HG03097 (cell line): Measurements from ENCODE around the gene MSANTD2.

Source experiments
- ATAC-seq: cut with Tn5 transposase; IDR thresholded peaks from one replicate; pipeline ENCODE4 v1.9.1; 2021; ENCODE audit not compliant: unreplicated experiment, low FRiP score

The MSANTD2 gene

DNA sequence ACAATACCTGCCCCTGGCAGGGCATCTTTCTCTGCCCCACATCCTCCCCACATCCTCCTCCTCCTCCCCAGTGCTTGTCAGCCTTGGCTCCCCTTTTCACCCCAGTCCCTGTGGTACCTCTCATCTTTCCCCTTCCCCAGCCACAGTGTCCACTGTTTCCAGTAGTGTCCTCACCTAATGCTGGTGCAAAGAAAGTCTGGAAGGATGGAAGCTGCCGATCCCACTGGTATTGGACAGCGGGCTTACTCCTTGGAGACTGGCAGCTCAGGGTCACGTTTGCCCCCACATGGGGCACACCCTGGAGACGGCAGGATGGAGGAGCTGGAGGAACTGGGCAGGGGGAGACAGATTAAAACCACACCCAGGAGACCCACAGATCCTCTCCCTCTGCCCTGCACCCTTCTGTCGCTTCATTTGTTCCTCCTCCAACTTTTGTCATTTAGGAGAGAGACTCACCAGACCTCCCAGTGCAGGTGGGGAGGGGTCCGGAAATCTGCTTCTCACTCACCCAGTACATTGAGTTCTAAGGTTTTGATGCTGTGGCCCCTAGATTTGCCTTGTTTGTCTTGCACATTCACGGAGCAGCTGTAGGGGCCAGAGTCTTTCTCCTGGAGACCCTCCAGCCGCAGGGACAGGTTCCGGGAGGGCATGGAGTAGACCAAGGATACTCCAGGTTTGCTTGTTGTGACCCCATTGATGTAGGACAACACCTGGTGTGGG, 44.0 kb downstream of the MSANTD2 start:
- no peak for ATAC-seq

GRCh38 chr11:124754710-124755109, 45.5 kb downstream of the MSANTD2 start:
- no peak for ATAC-seq

DNA sequence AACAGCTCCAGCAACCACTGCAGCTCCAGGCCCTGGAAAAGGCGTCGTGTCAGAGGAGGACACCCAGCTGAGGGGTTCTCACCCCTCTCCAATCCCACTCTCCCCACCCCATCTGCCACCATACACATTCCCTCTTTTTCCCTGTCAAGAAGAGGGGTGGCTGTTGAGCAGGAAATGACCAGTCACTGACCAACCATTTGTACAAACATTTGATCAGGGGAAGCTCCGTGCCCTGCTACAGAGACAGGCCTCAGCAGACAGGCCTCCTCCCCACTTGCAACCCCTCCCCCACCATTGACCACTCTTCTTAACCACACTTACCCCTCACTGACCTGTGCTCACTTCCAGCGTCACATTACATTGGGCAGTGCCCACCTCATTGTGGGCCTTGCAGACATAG, 45.9 kb downstream of the MSANTD2 start:
- no peak for ATAC-seq

GRCh38 chr11:124753624-124754023, 46.6 kb downstream of the MSANTD2 start:
- no peak for ATAC-seq

DNA sequence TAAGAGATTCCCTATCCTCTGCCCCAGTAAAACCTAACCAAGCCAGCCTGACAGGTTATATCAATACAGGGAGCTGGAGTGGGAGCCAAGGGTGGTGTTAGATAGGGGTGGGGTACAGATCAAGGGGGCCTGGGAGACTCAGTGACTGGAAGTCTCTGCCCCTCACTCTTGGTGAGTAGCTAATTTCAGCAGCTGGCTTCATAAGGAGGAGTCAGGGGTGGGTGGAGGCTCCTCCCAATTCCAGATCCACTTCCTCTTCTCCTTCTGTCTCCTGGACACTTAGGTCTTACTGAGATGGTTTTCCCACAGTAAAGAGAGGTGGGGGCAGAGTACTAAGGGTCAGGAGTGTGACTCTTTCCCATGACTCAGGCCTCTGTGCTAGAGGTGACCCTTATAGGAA, 47.0 kb downstream of the MSANTD2 start:
- no peak for ATAC-seq

GRCh38 chr11:124752471-124753102, 47.6 kb downstream of the MSANTD2 start:
- no peak for ATAC-seq

DNA sequence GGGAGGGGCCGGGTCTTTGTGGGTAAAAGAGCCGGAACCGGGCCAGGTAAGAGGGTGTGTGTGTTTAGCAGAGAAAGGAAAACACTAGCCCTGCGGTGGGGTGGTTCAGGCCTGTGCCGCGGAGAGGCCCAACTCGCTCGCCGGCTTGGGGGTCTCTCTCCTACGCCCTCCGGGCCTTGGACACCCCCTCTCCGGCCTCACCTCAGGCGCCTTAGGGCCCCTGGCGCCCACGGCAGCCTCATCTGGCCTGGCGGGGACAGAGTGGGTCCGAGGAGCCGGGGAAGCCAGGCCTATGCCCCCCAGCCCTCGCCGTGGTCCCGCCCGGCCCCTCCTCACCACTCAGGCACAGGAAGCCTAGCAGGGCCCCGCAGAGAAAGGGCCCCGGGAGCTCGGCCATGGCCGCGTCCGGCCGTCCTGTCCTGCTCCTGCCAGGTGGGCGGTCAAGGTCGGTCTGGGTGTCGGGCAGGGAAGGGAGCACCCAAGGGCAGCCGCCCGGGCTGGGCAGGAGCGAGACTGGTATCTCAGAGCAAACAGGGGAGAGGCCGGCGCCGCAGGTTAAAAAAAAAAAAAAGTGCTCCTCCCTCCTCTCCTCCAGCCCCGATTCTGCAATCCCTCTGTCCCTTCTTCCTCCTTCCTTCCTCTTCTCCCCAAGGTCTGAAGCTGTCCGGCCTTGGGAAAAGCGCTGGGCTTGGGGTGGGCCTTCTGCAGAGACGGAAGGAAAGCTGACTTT, 48.3 kb downstream of the MSANTD2 start, which contains the start of gene VSIG2:
TSS of gene VSIG2 (minus strand) at position 515 of the 730 bp plus-strand sequence. CDS start at position 397, 118 bp downstream.
- ATAC-seq: no peak

- ATAC-seq: no peak
These were observed 48.8 kb downstream of the MSANTD2 start for GRCh38 chr11:124751391-124751740.

DNA sequence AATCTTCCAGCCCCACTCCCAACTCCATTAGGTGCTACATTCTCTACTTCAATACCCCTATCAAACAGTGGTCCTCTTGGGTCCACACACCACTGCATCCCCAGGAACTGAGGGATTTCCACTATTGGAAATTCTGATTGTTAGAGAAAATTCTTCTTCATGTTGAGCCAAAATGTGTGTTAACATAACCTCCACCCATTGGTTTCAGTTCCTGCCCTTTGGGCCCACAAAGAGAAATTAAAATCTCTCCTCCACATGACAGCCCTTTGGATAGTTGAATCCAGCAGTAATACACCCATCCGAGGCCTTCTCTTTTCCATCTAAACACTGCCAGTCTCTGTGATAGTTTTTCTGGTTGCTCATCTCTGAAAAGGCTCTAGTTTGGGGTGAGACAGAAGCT, 50.3 kb downstream of the MSANTD2 start:
- no peak for ATAC-seq

- ATAC-seq: no peak
These were observed 51.5 kb downstream of the MSANTD2 start for GRCh38 chr11:124748481-124749343.

DNA sequence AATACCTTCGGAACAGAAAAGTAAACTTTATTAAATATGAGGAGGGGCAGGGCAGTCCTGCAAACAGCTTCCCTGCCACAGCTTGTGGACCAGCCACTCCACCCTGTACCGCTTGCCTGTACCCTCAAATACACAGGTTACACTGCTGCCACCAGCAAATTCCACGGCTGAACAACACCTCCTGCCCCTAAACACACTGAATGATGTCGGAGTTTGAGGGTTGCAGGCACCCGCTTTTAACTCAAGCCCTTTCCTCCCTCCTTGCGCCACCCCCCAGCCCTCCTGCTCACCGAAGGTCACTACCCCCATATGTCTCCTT, 52.1 kb downstream of the MSANTD2 start:
- ATAC-seq: no peak

- ATAC-seq: no peak
These were observed 52.7 kb downstream of the MSANTD2 start for GRCh38 chr11:124747406-124748099.

GRCh38 chr11:124746621-124747243, 53.5 kb downstream of the MSANTD2 start:
- ATAC-seq: peak; percentile 89

DNA sequence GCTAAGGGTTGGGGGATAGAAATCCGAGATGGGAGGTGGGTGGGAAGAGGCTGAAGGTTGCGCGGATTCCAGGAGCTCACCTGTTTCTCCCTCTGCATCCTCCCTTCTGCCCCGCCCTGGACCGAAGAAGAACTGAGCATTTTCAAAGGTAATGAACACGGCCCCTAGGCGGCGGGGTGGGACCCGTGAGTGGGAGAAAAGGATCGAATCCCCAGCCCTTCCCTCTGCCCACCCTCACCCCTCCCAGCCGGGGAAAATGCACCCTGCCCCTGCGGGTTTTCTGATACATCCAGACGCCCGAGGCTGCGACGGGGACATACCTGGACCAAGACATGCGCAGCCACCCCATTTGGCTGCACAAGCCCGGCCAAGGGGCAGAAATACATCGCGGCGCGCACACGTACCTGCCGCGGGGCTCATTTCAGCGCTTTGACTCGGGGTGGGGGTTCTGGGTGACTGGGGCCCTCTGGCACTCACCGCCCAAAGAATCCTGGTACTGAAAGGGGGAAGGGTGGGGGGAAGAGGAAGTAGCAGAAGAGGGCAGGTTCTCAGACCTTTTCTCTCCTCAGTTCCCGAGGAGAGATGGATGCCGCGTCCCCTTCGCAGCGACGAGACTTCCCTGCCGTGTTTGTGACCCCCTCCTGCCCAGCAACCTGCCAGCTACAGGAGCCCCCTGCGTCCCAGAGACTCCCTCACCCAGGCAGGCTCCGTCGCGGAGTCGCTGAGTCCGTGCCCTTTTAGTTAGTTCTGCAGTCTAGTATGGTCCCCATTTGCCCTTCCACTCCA, 54.2 kb downstream of the MSANTD2 start:
- no peak for ATAC-seq

DNA sequence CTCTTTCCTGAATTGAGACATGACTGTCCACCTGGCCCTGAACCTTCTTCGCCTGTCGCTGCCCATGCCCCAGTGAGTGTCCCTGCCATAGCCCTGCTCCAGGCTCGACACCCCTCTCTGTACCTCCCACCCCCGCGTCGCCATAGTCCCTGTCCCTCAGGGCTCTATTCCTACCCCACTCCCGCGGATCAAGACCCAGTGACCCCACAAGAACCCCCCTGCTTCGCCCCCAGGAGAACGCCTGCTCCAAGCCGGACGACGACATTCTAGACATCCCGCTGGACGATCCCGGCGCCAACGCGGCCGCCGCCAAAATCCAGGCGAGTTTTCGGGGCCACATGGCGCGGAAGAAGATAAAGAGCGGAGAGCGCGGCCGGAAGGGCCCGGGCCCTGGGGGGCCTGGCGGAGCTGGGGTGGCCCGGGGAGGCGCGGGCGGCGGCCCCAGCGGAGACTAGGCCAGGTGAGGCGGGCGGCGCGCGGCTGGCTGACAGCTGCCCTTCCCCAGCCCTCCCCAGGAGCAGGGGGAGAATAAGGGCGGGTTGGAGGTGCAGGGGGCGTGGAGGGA, 54.9 kb downstream of the MSANTD2 start:
- no peak for ATAC-seq

GRCh38 chr11:124743050-124743449, 57.2 kb downstream of the MSANTD2 start:
- ATAC-seq: no peak

DNA sequence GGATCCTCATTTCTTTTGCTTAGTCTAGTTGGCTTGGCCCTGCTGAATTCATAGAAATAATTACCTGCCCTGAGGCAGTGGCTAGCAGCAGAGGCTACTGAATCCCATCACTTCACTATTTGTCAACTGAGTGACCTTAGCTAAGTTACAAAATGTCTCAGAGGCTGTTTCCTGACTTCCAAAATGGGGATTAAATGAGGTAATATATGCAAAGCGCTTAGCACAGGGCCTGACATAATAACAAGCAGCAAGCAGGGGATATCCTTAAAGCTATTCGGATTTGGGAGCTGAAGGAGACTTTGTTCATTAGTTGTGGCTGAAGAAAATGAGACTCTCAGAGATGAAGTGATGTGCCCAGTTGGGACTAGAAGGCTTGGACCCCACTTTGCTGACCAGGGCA, 57.7 kb downstream of the MSANTD2 start:
- no peak for ATAC-seq

GRCh38 chr11:124740277-124740882, 59.8 kb downstream of the MSANTD2 start:
- ATAC-seq: peak; percentile 40
